ENCODE data around the gene ARHGAP15.

DNA sequence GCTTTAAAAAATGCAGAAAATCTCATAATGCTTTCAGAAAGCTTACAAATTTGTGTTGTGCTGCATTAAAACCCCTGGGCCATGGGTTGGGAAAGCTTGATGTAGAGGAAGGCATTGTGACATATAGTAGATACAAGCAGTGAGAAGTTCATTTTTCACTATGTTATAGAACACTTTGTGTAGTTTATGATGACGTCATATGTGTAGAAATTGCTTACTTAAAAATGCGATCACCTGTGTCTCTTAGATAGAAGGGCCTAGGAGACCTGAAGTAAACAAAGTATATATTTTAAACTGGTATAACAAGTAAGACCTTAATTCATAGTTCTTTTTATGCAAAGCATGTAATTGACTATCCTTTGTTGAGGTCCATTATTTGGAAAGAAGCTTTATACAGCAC, 393.5 kb downstream of the ARHGAP15 start:
- TF ChIP-seq EP300 (IDR thresholded peaks at IDR 0.05), result no peak
- TF ChIP-seq POLR2AphosphoS5 (IDR thresholded peaks at IDR 0.05), result no peak

Measured in suprapubic skin (tissue), 4 donors.